ENCODE measurements around the gene CDC42EP3. TPM values are rescaled to one million over a fixed set of nuclear protein-coding genes. Genes with fewer than 3 reads are reported as not detected.

The CDC42EP3 gene, protein sequence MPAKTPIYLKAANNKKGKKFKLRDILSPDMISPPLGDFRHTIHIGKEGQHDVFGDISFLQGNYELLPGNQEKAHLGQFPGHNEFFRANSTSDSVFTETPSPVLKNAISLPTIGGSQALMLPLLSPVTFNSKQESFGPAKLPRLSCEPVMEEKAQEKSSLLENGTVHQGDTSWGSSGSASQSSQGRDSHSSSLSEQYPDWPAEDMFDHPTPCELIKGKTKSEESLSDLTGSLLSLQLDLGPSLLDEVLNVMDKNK
- 10 to 100 TPM; 16.6 to 19.4 TPM for total RNA-seq

DNA sequence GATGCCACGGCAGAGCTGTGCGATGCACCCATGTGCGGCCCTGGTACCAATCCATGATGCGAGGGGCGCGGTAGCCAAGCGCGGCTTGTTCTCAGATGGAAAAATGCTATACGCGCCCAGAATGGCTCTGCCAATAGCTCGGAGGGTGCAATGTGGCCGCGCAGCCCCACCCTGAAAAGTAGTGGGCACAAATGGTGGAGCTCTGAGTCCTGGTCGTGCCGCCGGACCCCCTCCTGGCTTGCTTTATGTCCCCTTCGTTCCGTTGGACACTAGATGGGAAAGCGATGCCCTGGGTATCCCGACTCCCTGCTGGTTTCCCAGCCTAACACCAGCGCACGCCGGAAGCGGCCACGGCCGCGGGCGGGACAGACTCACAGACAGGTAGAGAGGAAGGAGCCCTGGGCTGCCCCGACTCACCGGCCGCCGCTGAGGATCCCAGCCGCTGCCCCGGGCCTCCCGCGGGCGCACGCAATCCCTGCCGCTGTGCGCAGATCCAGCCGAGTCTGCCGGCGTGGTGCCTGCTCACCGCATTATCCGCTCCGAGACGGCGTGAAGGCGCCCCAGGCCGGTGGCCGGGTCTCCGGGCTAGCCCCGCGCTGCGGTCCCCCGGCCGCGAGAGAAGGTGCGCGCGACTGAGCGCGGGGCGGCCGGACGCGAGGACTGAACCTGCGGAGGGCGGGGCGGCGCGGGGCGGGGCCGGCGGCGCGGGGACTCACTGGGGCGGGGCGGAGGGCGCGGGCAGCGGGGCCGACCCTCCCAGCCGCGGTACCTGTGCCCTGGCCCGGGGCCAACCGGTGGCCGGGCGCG, at the start of gene CDC42EP3:
Gene CDC42EP3, minus strand, starts transcription at position 634 of the 807 bp plus-strand sequence. CDS start 25,055 bp downstream, outside the sequence.

